DND-41 (cell line): Measurements from ENCODE around the gene KCTD11.

Experiments
- EZH2 ChIP-seq: IDR thresholded peaks from 3 replicates; pipeline ENCODE4 v1.6.1; 2012; ENCODE audit warnings: borderline replicate concordance, low read depth, mild to moderate bottlenecking, moderate library complexity, low read length, inconsistent platforms; ENCODE audit not compliant: severe bottlenecking
- TF ChIP-seq, protein P1 (sequence below): IDR thresholded peaks from 2 replicates; pipeline ENCODE4 v1.5.1; 2012; ENCODE audit warnings: borderline replicate concordance, low read length, moderate library complexity, mild to moderate bottlenecking; ENCODE audit not compliant: poor library complexity, severe bottlenecking; ENCODE audit errors: extremely low read depth

DNA sequence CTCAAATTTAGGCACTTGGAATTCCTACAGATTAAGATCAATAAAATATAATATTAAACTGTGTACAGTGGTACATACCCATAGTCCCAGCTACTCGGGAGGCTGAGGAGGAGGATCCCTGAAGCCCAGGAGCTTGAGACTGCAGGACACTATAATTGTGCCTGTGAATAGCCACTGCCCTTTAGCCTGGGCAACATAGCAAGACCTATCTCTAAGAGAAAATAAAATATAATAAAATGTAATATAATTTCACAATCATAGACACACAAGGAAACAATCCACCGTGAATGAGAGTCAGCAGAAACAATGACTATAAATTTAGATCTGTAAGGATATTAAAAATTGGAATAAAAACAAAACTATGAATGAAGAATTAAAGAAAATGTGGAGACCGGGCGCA lies 18.9 kb downstream of the KCTD11 start:
- TF ChIP-seq, protein P1, sequence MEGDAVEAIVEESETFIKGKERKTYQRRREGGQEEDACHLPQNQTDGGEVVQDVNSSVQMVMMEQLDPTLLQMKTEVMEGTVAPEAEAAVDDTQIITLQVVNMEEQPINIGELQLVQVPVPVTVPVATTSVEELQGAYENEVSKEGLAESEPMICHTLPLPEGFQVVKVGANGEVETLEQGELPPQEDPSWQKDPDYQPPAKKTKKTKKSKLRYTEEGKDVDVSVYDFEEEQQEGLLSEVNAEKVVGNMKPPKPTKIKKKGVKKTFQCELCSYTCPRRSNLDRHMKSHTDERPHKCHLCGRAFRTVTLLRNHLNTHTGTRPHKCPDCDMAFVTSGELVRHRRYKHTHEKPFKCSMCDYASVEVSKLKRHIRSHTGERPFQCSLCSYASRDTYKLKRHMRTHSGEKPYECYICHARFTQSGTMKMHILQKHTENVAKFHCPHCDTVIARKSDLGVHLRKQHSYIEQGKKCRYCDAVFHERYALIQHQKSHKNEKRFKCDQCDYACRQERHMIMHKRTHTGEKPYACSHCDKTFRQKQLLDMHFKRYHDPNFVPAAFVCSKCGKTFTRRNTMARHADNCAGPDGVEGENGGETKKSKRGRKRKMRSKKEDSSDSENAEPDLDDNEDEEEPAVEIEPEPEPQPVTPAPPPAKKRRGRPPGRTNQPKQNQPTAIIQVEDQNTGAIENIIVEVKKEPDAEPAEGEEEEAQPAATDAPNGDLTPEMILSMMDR: no peak
- no peak for TF ChIP-seq EZH2
